ENCODE results near the gene PRDM16. TPM values are rescaled to one million over a fixed set of nuclear protein-coding genes. Genes with fewer than 3 reads are reported as not detected.

PRDM16 gene
- total and polyA plus RNA-seq, 2 experiments from 2014 or later, result 0.14 to 0.16 TPM

GRCh38 chr1:3106216-3106615 is 37.2 kb downstream of the PRDM16 start:
- Histone ChIP-seq H3K9me2 (ENCODE audit: insufficient read depth) (no peaks in the 10 kb centered on the region), H3K79me2 (replicated peaks; ENCODE audit: insufficient read depth) (no peaks in the 10 kb centered on the region), H3F3A (replicated peaks; ENCODE audit: low read depth) (no peaks in the 10 kb centered on the region), H3K4me2 (no peak overlapping the region), H3K36me3 (ENCODE audit: insufficient read depth) (no peaks in the 10 kb centered on the region; the same call in 1 of the 2 replicates), H2AFZ (no peak overlapping the region), H3K4me1 (ENCODE audit: insufficient read depth) (peaks cover 10% of the 10 kb centered on the region), H3K27ac (ENCODE audit: low read depth) (no peak overlapping the region), H3K4me3 (no peak overlapping the region), H3K27me3 (ENCODE audit: insufficient read depth) (no peaks in the 10 kb centered on the region), H4K20me1 (replicated peaks; ENCODE audit: insufficient read depth) (no peaks in the 10 kb centered on the region)
- peaks cover 25% of the 10 kb centered on the region for H3K4me1 Mint-ChIP-seq
- no peak for DNase-seq (ENCODE audit: low spot score)
- peaks cover 5% of the 10 kb centered on the region for H3K27me3 Mint-ChIP-seq (ENCODE audit: insufficient read depth, low read depth, poor library complexity)
- H3K36me3 Mint-ChIP-seq (ENCODE audit: low read depth), result no peaks in the 10 kb centered on the region
- H3K9me3 Mint-ChIP-seq, result peaks cover 8% of the 10 kb centered on the region; the same call in 2 of the 3 replicates
- no peak for ATAC-seq
- H3K4me3 Mint-ChIP-seq, result no peak overlapping the region
- no peak overlapping the region for H3K27ac Mint-ChIP-seq
- no peak for TF ChIP-seq REST (IDR thresholded peaks at IDR 0.05; ENCODE audit: unreplicated experiment)
- no peak for TF ChIP-seq JUNB (IDR thresholded peaks at IDR 0.05; ENCODE audit: unreplicated experiment)
- TF ChIP-seq CREB1 (CRISPR knock-in tag; IDR thresholded peaks at IDR 0.05; ENCODE audit: low read depth), result no peak
- no peak for TF ChIP-seq POLR2AphosphoS5 (IDR thresholded peaks at IDR 0.05; ENCODE audit: low read depth)
- no peak for TF ChIP-seq ETS1 (IDR thresholded peaks at IDR 0.05)
- no peak for TF ChIP-seq NANOG (IDR thresholded peaks at IDR 0.05; ENCODE audit: borderline replicate concordance)
- no peak for TF ChIP-seq ZNF114 (CRISPR knock-in tag; IDR thresholded peaks at IDR 0.05)
- no peak for TF ChIP-seq CTCF (conservative IDR thresholded peaks at IDR 0.05; ENCODE audit: low read depth in 2 of 2)

- Histone ChIP-seq H3K27ac (ENCODE audit: low read depth) (no peak overlapping the region), H3K36me3 (ENCODE audit: insufficient read depth) (no peaks in the 10 kb centered on the region; the same call in 1 of the 2 replicates), H3K4me3 (no peak overlapping the region), H3F3A (replicated peaks; ENCODE audit: low read depth) (no peaks in the 10 kb centered on the region), H3K4me1 (ENCODE audit: insufficient read depth) (peaks cover 10% of the 10 kb centered on the region), H3K79me2 (replicated peaks; ENCODE audit: insufficient read depth) (no peaks in the 10 kb centered on the region), H2AFZ (no peak overlapping the region), H4K20me1 (replicated peaks; ENCODE audit: insufficient read depth) (no peaks in the 10 kb centered on the region), H3K4me2 (no peak overlapping the region), H3K27me3 (ENCODE audit: insufficient read depth) (no peaks in the 10 kb centered on the region), H3K9me2 (ENCODE audit: insufficient read depth) (no peaks in the 10 kb centered on the region)
- Mint-ChIP-seq H3K36me3 (ENCODE audit: low read depth) (no peaks in the 10 kb centered on the region), H3K27ac (no peak overlapping the region), H3K9me3 (peaks cover 8% of the 10 kb centered on the region; the same call in 2 of the 3 replicates), H3K27me3 (ENCODE audit: insufficient read depth, low read depth, poor library complexity) (peaks cover 3% of the 10 kb centered on the region), H3K4me1 (peaks cover 25% of the 10 kb centered on the region), H3K4me3 (no peak overlapping the region)
- ATAC-seq (no peak), DNase-seq (ENCODE audit: low spot score) (no peak)
- no peak for TF ChIP-seq JUNB (IDR thresholded peaks at IDR 0.05; ENCODE audit: unreplicated experiment)
- no peak for TF ChIP-seq NANOG (IDR thresholded peaks at IDR 0.05; ENCODE audit: borderline replicate concordance)
- TF ChIP-seq STAT1 (IDR thresholded peaks at IDR 0.05; ENCODE audit: unreplicated experiment), result no peak
- TF ChIP-seq ETS1 (IDR thresholded peaks at IDR 0.05), result no peak
- no peak for TF ChIP-seq POLR2AphosphoS5 (IDR thresholded peaks at IDR 0.05; ENCODE audit: low read depth)
Measured at GRCh38 chr1:3107201-3107600, 38.2 kb downstream of the PRDM16 start.

All from GM23338 (cell line).